ENCODE results near the gene GATAD2B.

Gene GATAD2B

DNA sequence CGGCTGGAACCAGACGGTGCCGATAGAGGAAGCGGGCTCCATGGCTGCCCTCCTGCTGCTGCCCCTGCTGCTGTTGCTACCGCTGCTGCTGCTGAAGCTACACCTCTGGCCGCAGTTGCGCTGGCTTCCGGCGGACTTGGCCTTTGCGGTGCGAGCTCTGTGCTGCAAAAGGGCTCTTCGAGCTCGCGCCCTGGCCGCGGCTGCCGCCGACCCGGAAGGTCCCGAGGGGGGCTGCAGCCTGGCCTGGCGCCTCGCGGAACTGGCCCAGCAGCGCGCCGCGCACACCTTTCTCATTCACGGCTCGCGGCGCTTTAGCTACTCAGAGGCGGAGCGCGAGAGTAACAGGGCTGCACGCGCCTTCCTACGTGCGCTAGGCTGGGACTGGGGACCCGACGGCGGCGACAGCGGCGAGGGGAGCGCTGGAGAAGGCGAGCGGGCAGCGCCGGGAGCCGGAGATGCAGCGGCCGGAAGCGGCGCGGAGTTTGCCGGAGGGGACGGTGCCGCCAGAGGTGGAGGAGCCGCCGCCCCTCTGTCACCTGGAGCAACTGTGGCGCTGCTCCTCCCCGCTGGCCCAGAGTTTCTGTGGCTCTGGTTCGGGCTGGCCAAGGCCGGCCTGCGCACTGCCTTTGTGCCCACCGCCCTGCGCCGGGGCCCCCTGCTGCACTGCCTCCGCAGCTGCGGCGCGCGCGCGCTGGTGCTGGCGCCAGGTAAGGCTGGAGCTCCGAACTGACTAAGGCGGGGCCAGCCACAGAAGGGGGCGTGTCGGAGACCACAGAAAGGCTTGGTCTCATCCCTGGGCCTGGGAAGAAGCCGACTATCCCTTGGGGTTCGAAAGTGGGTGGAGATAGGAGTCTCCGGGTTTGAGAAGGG is 147.1 kb downstream of the GATAD2B start:
- H3K9me3 ChIP-seq: no peaks in the 10 kb centered on the region
- H3K4me3 ChIP-seq (ENCODE audit: low read depth, low read length): peak overlapping the region; percentile 74
- H3K4me1 ChIP-seq: peaks cover 1% of the 10 kb centered on the region
- TF ChIP-seq, protein P1, sequence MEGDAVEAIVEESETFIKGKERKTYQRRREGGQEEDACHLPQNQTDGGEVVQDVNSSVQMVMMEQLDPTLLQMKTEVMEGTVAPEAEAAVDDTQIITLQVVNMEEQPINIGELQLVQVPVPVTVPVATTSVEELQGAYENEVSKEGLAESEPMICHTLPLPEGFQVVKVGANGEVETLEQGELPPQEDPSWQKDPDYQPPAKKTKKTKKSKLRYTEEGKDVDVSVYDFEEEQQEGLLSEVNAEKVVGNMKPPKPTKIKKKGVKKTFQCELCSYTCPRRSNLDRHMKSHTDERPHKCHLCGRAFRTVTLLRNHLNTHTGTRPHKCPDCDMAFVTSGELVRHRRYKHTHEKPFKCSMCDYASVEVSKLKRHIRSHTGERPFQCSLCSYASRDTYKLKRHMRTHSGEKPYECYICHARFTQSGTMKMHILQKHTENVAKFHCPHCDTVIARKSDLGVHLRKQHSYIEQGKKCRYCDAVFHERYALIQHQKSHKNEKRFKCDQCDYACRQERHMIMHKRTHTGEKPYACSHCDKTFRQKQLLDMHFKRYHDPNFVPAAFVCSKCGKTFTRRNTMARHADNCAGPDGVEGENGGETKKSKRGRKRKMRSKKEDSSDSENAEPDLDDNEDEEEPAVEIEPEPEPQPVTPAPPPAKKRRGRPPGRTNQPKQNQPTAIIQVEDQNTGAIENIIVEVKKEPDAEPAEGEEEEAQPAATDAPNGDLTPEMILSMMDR (IDR thresholded peaks at IDR 0.05; ENCODE audit: low read depth, low read length): no peak
- H3K27me3 ChIP-seq: no peaks in the 10 kb centered on the region
- H3K36me3 ChIP-seq: peaks cover 4% of the 10 kb centered on the region; the same call in 1 of the 2 replicates
- peak; percentile 65 for DNase-seq

DNA sequence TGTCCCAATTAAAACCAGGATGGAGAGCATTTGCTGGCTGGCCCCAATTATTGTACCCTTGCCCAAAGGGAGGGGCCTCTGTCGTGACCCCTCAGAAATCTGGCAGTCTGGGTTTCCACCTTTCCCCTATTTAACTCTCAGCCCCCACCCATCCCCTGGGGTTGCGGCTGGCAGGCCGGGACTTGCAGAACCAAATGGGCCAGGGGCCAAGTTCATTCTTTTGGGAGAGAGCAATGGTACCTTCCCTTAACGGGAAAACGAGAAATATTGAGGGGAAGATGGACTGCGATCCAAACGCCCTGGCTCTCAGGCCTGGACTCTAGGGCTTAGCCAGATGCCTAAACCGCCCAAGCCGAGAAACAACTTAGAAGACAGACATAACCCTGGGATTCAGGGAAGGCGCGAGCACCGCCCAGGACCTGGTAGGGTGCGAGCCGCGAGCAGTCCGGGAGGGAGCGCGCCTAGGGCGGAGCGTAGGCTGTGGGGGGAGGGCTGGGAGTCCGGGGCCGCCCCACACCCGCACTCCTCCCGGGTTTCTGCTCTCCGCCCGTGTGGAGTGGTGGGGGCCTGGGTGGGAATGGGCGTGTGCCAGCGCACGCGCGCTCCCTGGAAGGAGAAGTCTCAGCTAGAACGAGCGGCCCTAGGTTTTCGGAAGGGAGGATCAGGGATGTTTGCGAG is 147.9 kb downstream of the GATAD2B start, which contains the start of gene SLC27A3:
Gene SLC27A3, plus strand, starts transcription at position 628 of the 678 bp plus-strand sequence. CDS start 91 bp downstream, outside the sequence.
- Histone ChIP-seq H3K9me3 (no peaks in the 10 kb centered on the region), H3K36me3 (peaks cover 9% of the 10 kb centered on the region), H3K27me3 (no peaks in the 10 kb centered on the region), H3K4me3 (ENCODE audit: low read depth, low read length) (peak within 1 kb of the TSS; percentile 74), H3K4me1 (peaks cover 6% of the 10 kb centered on the region)
- DNase-seq: peak; percentile 62
- TF ChIP-seq, protein P1 (IDR thresholded peaks at IDR 0.05; ENCODE audit: low read depth, low read length): no peak

DNA sequence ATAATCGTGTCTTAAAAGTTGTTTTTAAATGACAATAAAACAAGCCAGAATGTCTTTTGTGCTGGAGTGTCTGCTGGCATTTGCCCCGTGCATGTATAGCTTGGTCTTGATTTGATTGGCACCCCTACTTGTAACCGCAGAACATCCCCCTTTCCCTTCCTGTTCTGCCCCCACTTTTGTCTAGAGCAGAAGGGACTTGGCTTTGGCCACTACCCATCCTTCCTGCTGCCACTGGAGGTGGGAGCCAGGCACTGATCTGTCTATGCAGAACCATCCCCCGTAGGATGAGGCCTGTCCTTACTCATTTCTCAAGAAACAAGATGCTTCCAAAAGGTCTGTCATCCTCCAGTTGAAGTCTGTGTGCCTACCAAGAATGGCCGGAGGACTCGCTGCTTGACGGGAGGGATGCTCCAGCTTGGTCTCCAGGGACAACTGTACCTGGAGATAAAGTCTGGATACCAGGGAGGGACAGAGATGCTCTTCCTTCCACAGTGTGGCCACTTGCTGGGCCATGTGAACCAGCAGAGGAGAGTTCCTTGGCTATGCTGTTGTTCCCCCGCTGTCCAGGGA is 148.7 kb downstream of the GATAD2B start:
- DNase-seq: no peak
- no peak overlapping the region; the same call in 1 of the 2 replicates for H3K4me3 ChIP-seq (ENCODE audit: low read depth, low read length)
- H3K27me3 ChIP-seq: no peaks in the 10 kb centered on the region
- no peaks in the 10 kb centered on the region for H3K9me3 ChIP-seq
- peaks cover 9% of the 10 kb centered on the region for H3K36me3 ChIP-seq
- TF ChIP-seq, protein P1 (IDR thresholded peaks at IDR 0.05; ENCODE audit: low read depth, low read length): no peak
- H3K4me1 ChIP-seq: peaks cover 6% of the 10 kb centered on the region

DNA sequence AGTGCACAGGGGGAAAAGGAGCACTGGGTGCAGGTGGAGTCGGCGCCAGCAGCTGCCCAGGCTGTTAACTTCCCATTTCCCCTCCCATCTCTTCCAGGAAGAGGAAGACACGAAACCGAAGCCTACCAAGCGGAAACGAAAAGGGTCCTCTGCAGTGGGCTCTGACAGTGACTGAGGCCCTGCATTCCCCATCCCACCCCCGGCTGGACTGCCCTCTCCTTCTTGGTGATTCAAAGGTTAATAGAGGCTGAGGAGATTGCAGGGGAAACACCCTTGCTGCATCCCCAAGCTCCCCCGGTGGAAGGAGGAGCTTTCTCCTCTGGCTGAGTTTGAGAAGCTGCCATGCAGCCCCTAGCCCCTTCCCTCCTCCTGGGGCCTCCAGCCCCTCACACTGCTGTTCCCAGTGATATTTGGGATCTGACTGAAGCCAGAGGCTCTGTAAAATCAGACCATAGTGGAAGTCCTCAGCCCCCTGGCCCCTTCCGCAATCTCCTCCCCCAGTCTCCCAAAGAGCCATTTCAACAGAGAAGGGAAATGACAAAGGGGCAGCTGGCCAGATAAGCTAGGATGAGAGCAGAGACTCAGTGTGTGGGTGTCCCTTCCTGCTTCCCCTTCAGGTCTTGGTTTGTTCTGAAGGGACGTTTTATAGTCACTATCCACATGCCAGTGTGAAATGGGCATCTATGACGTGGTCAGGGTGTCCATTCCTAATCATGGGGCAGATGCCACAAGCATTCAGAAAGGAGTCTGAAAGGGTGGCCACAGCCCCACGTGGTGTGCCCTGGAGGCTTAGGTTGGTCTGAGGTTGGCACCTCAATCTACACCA is 149.5 kb downstream of the GATAD2B start:
- Histone ChIP-seq H3K36me3 (peaks cover 13% of the 10 kb centered on the region), H3K27me3 (no peaks in the 10 kb centered on the region), H3K9me3 (no peaks in the 10 kb centered on the region), H3K4me1 (peaks cover 6% of the 10 kb centered on the region), H3K4me3 (ENCODE audit: low read depth, low read length) (no peak overlapping the region)
- DNase-seq: no peak
- TF ChIP-seq, protein P1 (IDR thresholded peaks at IDR 0.05; ENCODE audit: low read depth, low read length): no peak

DNA sequence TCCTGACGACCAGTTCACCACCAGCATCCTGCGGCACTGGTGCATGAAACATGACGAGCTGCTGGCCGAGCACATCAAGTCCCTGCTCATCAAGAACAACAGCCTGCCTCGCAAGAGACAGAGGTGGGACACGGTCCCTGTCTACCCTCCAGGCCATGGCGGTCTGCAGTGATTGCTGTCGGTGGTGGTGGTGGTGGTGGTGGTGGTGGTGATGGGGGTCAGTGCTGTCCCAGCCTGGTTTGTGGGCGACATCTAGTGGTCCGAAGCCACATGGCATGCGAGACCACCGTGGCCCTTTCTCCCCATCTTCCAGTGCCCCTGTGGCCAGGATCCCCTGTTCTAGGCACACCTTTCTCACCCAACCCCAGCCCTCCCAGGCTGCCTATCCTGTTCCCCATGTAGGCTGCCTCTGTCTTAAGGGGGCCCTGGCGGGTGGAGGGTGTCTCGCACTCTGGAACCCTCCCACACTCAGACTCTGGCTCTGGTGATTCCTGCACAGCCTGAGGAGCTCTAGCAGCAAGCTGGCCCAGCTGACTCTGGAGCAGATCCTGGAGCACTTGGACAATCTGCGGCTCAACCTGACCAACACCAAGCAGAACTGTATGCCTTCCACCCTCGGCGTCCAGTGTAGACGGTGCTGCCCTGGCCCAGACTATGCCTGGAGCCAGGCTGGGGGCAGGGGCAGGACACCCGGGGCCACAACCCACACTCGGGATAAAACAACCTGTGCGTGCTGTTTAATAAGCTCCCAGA is 150.8 kb downstream of the GATAD2B start:
- Histone ChIP-seq H3K27me3 (no peaks in the 10 kb centered on the region), H3K9me3 (no peaks in the 10 kb centered on the region), H3K4me1 (peaks cover 6% of the 10 kb centered on the region), H3K36me3 (peaks cover 20% of the 10 kb centered on the region), H3K4me3 (ENCODE audit: low read depth, low read length) (no peak overlapping the region)
- peak; percentile 78 for DNase-seq
- TF ChIP-seq, protein P1 (IDR thresholded peaks at IDR 0.05; ENCODE audit: low read depth, low read length): peak; percentile 73
